ENCODE data around the gene RAB14. TPM values are rescaled to one million over a fixed set of nuclear protein-coding genes. Genes with fewer than 3 reads are reported as not detected.

The RAB14 gene
- total RNA-seq, 1 donor: 30.0 TPM

DNA sequence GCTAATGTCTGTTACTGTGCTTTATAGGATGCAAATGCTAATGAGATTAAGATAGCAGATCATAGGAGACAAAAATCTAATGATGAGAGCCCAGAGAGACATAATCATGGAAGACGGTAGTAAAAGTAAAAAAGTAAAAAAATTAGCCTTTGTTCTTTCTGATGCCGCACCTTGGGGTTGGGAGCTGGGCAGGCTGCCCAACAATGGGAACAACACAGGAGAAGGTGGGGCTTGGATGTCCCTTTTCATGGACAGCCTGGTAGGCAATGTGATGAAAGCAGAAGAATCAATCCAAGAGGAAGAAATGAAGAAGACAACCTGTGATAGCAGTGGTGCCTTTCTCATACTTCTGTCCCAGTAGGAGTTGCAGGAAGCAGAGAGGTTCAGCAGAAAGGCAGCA lies 57.2 kb downstream of the RAB14 start:
- H3K79me2 ChIP-seq (ENCODE audit: insufficient read depth, low read length): no peaks in the 10 kb centered on the region
- no peaks in the 10 kb centered on the region for H4K20me1 ChIP-seq (ENCODE audit: insufficient read depth, low read length)
- H3K4me1 ChIP-seq (ENCODE audit: insufficient read depth, low read length): no peaks in the 10 kb centered on the region
- TF ChIP-seq, protein P1, sequence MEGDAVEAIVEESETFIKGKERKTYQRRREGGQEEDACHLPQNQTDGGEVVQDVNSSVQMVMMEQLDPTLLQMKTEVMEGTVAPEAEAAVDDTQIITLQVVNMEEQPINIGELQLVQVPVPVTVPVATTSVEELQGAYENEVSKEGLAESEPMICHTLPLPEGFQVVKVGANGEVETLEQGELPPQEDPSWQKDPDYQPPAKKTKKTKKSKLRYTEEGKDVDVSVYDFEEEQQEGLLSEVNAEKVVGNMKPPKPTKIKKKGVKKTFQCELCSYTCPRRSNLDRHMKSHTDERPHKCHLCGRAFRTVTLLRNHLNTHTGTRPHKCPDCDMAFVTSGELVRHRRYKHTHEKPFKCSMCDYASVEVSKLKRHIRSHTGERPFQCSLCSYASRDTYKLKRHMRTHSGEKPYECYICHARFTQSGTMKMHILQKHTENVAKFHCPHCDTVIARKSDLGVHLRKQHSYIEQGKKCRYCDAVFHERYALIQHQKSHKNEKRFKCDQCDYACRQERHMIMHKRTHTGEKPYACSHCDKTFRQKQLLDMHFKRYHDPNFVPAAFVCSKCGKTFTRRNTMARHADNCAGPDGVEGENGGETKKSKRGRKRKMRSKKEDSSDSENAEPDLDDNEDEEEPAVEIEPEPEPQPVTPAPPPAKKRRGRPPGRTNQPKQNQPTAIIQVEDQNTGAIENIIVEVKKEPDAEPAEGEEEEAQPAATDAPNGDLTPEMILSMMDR (IDR thresholded peaks at IDR 0.05; ENCODE audit: extremely low read depth, low read depth, low read length): no peak
- no peaks in the 10 kb centered on the region for H3K9me3 ChIP-seq (ENCODE audit: low read depth, low read length)
- H2AFZ ChIP-seq (ENCODE audit: low read length): no peak overlapping the region
- H3K4me2 ChIP-seq (ENCODE audit: insufficient read depth, low read length): no peak overlapping the region
- DNase-seq (ENCODE audit: insufficient read length, low spot score, missing footprints): no peak
- H3K27me3 ChIP-seq (ENCODE audit: insufficient read depth, low read length): no peaks in the 10 kb centered on the region
- no peak overlapping the region for H3K27ac ChIP-seq (ENCODE audit: low read depth, low read length)
- H3K4me3 ChIP-seq (ENCODE audit: insufficient read depth, low read length): no peak overlapping the region
- H3K36me3 ChIP-seq (ENCODE audit: insufficient read depth, low read length): peaks cover 49% of the 10 kb centered on the region

DNA sequence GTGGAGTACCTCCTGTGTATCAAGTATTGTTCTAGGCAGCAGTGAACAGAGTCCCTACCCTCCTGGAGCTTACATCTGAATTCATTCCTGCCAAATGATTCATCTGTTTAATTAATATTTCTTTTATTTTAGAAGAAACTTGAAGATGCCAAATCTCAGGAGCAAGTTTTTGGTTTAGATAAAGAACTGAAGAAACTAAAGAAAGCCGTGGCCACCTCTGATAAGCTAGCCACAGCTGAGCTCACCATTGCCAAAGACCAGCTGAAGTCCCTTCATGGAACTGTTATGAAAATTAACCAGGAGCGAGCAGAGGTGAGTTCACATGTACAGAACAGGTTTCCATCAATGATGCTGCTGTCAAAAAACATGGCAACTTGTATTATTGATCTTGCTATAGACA lies 57.9 kb downstream of the RAB14 start:
- no peaks in the 10 kb centered on the region for H3K9me3 ChIP-seq (ENCODE audit: low read depth, low read length)
- no peak for DNase-seq (ENCODE audit: insufficient read length, low spot score, missing footprints)
- H3K36me3 ChIP-seq (ENCODE audit: insufficient read depth, low read length): peaks cover 48% of the 10 kb centered on the region
- no peaks in the 10 kb centered on the region for H3K4me1 ChIP-seq (ENCODE audit: insufficient read depth, low read length)
- no peaks in the 10 kb centered on the region for H3K79me2 ChIP-seq (ENCODE audit: insufficient read depth, low read length)
- no peaks in the 10 kb centered on the region for H4K20me1 ChIP-seq (ENCODE audit: insufficient read depth, low read length)
- no peak overlapping the region for H2AFZ ChIP-seq (ENCODE audit: low read length)
- H3K4me2 ChIP-seq (ENCODE audit: insufficient read depth, low read length): no peak overlapping the region
- H3K27ac ChIP-seq (ENCODE audit: low read depth, low read length): no peak overlapping the region
- H3K4me3 ChIP-seq (ENCODE audit: insufficient read depth, low read length): no peak overlapping the region
- no peaks in the 10 kb centered on the region for H3K27me3 ChIP-seq (ENCODE audit: insufficient read depth, low read length)
- TF ChIP-seq, protein P1 (IDR thresholded peaks at IDR 0.05; ENCODE audit: extremely low read depth, low read depth, low read length): no peak

DNA sequence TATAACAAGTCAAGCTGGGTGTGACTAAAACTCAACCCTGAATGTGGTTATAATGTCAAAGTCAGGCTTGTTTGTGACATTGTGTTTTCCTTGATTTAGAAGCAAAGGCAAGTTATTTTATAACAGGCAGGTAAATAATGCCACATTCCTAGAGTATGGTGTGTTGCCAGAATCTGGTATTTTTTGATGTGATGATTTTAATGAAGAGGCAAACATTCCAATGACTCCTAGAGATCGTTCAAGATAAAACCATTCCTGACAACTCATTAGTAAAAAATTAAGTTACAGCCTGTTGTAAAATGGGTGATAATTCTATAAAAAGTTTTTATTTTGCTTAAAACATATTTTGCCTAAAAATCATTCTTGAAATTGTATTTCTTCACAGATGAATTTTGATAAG lies 60.0 kb downstream of the RAB14 start:
- peaks cover 39% of the 10 kb centered on the region for H3K36me3 ChIP-seq (ENCODE audit: insufficient read depth, low read length)
- no peaks in the 10 kb centered on the region for H3K9me3 ChIP-seq (ENCODE audit: low read depth, low read length)
- H3K27ac ChIP-seq (ENCODE audit: low read depth, low read length): no peak overlapping the region
- DNase-seq (ENCODE audit: insufficient read length, low spot score, missing footprints): no peak
- no peak overlapping the region for H2AFZ ChIP-seq (ENCODE audit: low read length)
- H3K79me2 ChIP-seq (ENCODE audit: insufficient read depth, low read length): no peaks in the 10 kb centered on the region
- H4K20me1 ChIP-seq (ENCODE audit: insufficient read depth, low read length): no peaks in the 10 kb centered on the region
- H3K4me1 ChIP-seq (ENCODE audit: insufficient read depth, low read length): no peaks in the 10 kb centered on the region
- H3K4me2 ChIP-seq (ENCODE audit: insufficient read depth, low read length): no peak overlapping the region
- TF ChIP-seq, protein P1 (IDR thresholded peaks at IDR 0.05; ENCODE audit: extremely low read depth, low read depth, low read length): no peak
- no peak overlapping the region for H3K4me3 ChIP-seq (ENCODE audit: insufficient read depth, low read length)
- H3K27me3 ChIP-seq (ENCODE audit: insufficient read depth, low read length): no peaks in the 10 kb centered on the region

DNA sequence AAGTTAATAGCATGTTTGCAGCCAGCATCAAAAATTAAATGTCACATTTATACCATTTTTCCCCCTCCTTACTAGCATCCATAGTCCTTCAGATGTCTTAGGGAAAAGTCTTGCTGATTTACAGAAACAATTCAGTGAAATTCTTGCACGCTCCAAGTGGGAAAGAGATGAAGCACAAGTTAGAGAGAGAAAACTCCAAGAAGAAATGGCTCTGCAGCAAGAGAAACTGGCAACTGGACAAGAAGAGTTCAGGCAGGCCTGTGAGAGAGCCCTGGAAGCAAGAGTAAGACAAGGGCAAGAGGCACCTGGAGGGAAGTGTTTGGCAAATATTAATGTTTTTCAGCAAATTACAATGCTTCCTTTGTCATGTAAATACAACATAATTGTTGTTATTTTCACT lies 60.4 kb downstream of the RAB14 start:
- Histone ChIP-seq H3K27me3 (ENCODE audit: insufficient read depth, low read length) (no peaks in the 10 kb centered on the region), H3K9me3 (ENCODE audit: low read depth, low read length) (no peaks in the 10 kb centered on the region), H2AFZ (ENCODE audit: low read length) (no peak overlapping the region), H3K4me2 (ENCODE audit: insufficient read depth, low read length) (no peak overlapping the region), H3K79me2 (ENCODE audit: insufficient read depth, low read length) (no peaks in the 10 kb centered on the region), H3K4me3 (ENCODE audit: insufficient read depth, low read length) (no peak overlapping the region), H4K20me1 (ENCODE audit: insufficient read depth, low read length) (no peaks in the 10 kb centered on the region), H3K36me3 (ENCODE audit: insufficient read depth, low read length) (peaks cover 35% of the 10 kb centered on the region), H3K4me1 (ENCODE audit: insufficient read depth, low read length) (no peaks in the 10 kb centered on the region), H3K27ac (ENCODE audit: low read depth, low read length) (no peak overlapping the region)
- TF ChIP-seq, protein P1 (IDR thresholded peaks at IDR 0.05; ENCODE audit: extremely low read depth, low read depth, low read length): no peak
- DNase-seq (ENCODE audit: insufficient read length, low spot score, missing footprints): no peak

All from osteoblast (primary cell).